Measurements from ENCODE around the gene ADGRB3. TPM values are rescaled to one million over a fixed set of nuclear protein-coding genes. Genes with fewer than 3 reads are reported as not detected.

Gene ADGRB3
- total RNA-seq, 1 donor from 2014 or later, result 14.9 TPM

DNA sequence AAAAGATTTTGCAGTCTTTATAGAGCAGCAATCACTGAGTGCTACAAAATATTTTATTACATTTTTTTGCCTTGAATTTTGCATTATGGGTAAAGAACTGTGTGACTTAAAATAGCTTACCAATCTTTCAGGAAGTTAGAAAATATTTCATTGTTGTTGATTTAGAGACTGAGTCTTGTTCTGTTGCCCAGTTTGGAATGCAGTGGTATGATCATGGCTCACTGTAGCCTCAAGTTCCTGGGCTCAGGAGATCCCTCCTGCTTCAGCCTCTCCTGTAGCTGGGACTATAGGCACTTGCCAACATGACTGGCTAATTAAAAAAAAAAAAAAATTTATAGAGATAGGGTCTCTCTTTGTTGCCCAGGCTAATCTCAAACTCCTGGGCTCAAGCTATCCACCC, 100.8 kb downstream of the ADGRB3 start:
- Mint-ChIP-seq H3K4me3 (no peak overlapping the region), H3K27ac (no peak overlapping the region), H3K9me3 (peaks cover 4% of the 10 kb centered on the region), H3K4me1 (peaks cover 6% of the 10 kb centered on the region), H3K36me3 (no peaks in the 10 kb centered on the region), H3K27me3 (ENCODE audit: low read depth) (peaks cover under 1% of the 10 kb centered on the region)
- TF ChIP-seq, protein P1, sequence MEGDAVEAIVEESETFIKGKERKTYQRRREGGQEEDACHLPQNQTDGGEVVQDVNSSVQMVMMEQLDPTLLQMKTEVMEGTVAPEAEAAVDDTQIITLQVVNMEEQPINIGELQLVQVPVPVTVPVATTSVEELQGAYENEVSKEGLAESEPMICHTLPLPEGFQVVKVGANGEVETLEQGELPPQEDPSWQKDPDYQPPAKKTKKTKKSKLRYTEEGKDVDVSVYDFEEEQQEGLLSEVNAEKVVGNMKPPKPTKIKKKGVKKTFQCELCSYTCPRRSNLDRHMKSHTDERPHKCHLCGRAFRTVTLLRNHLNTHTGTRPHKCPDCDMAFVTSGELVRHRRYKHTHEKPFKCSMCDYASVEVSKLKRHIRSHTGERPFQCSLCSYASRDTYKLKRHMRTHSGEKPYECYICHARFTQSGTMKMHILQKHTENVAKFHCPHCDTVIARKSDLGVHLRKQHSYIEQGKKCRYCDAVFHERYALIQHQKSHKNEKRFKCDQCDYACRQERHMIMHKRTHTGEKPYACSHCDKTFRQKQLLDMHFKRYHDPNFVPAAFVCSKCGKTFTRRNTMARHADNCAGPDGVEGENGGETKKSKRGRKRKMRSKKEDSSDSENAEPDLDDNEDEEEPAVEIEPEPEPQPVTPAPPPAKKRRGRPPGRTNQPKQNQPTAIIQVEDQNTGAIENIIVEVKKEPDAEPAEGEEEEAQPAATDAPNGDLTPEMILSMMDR (IDR thresholded peaks at IDR 0.05; ENCODE audit: unreplicated experiment), result no peak
- DNase-seq (ENCODE audit: low spot score in 2 of 2, unreplicated experiment in 2 of 2), result no peak

DNA sequence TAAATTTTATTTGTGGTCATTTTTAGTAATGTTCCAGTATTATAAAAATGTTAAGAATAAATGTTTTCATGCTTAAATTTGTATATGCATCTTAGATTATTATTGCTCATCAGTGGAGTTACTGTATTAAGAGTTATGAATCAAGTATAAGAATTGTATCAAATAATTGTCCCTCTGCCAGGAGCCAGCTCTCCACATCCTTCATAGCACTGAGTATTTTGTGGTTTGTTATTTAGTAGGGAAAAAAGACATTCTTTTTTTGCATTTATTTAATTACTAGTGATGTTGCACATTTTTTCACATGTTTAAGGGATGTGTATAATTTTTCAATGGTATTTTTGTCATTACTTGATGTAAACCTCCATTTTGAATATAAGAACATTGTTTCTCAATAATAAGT, 102.0 kb downstream of the ADGRB3 start:
- Mint-ChIP-seq H3K27me3 (ENCODE audit: low read depth) (no peaks in the 10 kb centered on the region), H3K27ac (no peak overlapping the region), H3K4me3 (no peak overlapping the region), H3K4me1 (peaks cover 15% of the 10 kb centered on the region), H3K9me3 (peaks cover 4% of the 10 kb centered on the region), H3K36me3 (no peaks in the 10 kb centered on the region)
- TF ChIP-seq, protein P1 (IDR thresholded peaks at IDR 0.05; ENCODE audit: unreplicated experiment), result no peak
- DNase-seq (ENCODE audit: low spot score in 2 of 2, unreplicated experiment in 2 of 2), result no peak

DNA sequence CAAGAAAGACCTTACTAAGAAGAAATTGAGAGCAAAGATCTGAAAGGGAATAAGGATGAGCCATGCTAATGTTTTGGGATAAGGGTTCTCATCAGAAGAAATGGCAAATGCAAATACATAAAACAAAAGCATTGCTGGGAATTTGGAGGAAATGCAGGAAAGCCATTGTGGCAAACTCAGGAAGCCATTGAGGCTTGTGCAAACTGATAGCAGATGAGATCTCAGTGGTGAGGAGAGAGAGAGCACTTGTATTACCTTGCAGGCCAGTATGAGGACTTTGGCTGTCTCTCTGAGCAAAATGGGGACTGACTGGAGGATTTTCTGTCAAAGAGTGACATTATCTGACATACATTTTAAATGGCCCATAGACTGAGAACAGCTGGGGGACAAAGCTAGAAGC, 103.0 kb downstream of the ADGRB3 start:
- peaks cover 21% of the 10 kb centered on the region for H3K4me1 Mint-ChIP-seq

DNA sequence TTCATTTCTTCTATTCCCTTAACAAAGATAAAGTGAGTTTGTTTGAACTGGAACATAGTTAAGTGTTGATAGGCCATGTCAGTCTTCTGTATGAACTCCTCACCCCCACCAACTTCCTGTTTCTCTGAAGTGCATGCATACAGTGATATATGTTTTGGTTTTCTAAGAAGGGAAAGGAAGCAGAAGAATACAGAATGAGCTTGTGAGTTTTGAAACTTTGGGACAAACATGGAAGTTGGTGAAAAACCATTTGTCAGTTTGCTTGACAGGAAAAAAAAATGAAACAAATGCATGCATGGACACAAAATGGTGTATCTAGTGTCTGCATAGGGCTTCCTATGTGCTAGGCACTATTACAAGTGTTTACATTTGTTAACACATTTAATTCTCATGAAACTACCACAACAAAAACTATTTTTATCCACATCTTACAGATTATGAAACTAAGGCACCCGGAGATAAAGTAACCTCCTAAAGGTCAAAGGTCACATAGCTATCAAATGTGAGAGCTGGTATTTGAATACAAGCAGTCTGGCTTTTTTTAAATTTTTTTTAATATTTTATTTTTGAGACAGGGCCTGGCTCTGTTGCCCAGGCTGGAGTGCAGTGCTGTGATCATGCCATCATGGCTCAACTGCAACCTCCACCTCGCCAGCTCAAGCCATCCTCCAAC, 105.9 kb downstream of the ADGRB3 start:
- no peak overlapping the region for H3K27ac Mint-ChIP-seq
- no peaks in the 10 kb centered on the region for H3K36me3 Mint-ChIP-seq
- TF ChIP-seq, protein P1 (IDR thresholded peaks at IDR 0.05; ENCODE audit: unreplicated experiment), result no peak
- H3K9me3 Mint-ChIP-seq, result no peaks in the 10 kb centered on the region
- H3K4me1 Mint-ChIP-seq, result peaks cover 24% of the 10 kb centered on the region
- no peaks in the 10 kb centered on the region for H3K27me3 Mint-ChIP-seq (ENCODE audit: low read depth)
- no peak for DNase-seq (ENCODE audit: low spot score in 2 of 2, unreplicated experiment in 2 of 2)
- H3K4me3 Mint-ChIP-seq, result no peak overlapping the region

More for the DNA sequence above, 103.0 kb downstream of the ADGRB3 start:
- no peak for DNase-seq (ENCODE audit: low spot score in 2 of 2, unreplicated experiment in 2 of 2)
- TF ChIP-seq, protein P1 (IDR thresholded peaks at IDR 0.05; ENCODE audit: unreplicated experiment), result no peak
- Mint-ChIP-seq H3K4me3 (no peak overlapping the region), H3K27ac (no peak overlapping the region), H3K27me3 (ENCODE audit: low read depth) (no peaks in the 10 kb centered on the region), H3K9me3 (peaks cover 4% of the 10 kb centered on the region), H3K36me3 (no peaks in the 10 kb centered on the region)

DNA sequence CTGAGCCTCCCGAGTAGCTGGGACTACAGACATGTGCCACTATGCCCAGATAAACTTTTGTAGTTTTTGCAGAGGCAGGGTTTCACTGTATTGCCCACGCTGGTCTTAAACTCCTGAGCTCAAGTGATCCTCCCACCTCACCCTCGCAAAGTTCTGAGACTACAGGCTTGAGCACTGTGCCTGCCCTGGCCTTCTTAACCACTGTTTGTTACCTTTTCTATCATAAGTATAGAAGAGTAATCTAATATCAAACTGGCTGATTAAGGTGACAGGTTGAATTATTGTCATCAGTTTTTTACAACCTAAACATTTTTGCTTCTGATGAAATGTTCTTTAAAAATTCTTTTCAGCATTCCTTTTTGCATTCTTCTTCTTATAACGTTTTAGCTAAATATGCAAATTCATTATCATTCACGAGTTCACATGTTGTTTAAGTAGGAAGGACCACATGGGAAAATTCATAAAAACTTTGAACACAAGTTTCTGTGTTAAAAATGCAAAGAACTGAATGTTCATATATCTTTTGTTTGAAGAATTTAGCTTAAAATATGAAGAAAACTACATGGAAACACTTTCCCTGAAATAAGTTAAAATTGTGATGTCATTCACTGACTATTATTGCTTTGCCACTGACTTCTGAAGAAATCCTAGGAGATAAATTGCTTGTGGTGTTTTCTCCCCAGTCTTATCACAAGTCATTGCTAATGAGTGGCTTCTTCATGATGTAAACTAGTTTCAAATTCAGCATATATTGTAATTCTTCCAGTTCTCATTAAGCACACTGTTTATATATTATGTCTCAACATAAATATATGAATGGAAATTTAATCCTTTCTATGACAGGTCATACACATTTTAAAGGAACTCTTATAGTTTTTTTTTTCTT, 106.7 kb downstream of the ADGRB3 start:
- TF ChIP-seq, protein P1 (IDR thresholded peaks at IDR 0.05; ENCODE audit: unreplicated experiment), result no peak
- Mint-ChIP-seq H3K36me3 (no peaks in the 10 kb centered on the region), H3K27me3 (ENCODE audit: low read depth) (no peaks in the 10 kb centered on the region), H3K9me3 (no peaks in the 10 kb centered on the region), H3K4me3 (no peak overlapping the region), H3K4me1 (peaks cover 24% of the 10 kb centered on the region), H3K27ac (no peak overlapping the region)
- no peak for DNase-seq (ENCODE audit: low spot score in 2 of 2, unreplicated experiment in 2 of 2)

All from mesothelial cell of epicardium (in vitro differentiated cells).